Measurements from ENCODE around the gene ANKS1A.

The ANKS1A gene

GRCh38 chr6:35025232-35026188, 136.5 kb downstream of the ANKS1A start:
- no peak for DNase-seq

- no peak for DNase-seq
These were observed 137.6 kb downstream of the ANKS1A start for GRCh38 chr6:35026434-35027222.

GRCh38 chr6:35027807-35028206, 138.8 kb downstream of the ANKS1A start:
- no peak for DNase-seq

- no peak for DNase-seq
These were observed 140.0 kb downstream of the ANKS1A start for GRCh38 chr6:35028781-35029769.

GRCh38 chr6:35030099-35030498, 141.0 kb downstream of the ANKS1A start:
- DNase-seq, result no peak

GRCh38 chr6:35031611-35032529, 142.8 kb downstream of the ANKS1A start:
- DNase-seq, result no peak

- DNase-seq, result no peak
These were observed 144.6 kb downstream of the ANKS1A start for GRCh38 chr6:35033683-35034082.

GRCh38 chr6:35034411-35035191, 145.5 kb downstream of the ANKS1A start:
- DNase-seq, result no peak

- DNase-seq, result no peak
These were observed 146.5 kb downstream of the ANKS1A start for GRCh38 chr6:35035481-35036030.

GRCh38 chr6:35036059-35036827, 147.2 kb downstream of the ANKS1A start:
- no peak for DNase-seq

- no peak for DNase-seq
These were observed 148.0 kb downstream of the ANKS1A start for GRCh38 chr6:35036828-35037663.

GRCh38 chr6:35037664-35038038, 148.6 kb downstream of the ANKS1A start:
- no peak for DNase-seq

GRCh38 chr6:35038076-35038475, 149.0 kb downstream of the ANKS1A start:
- DNase-seq, result no peak

- no peak for DNase-seq
These were observed 151.3 kb downstream of the ANKS1A start for GRCh38 chr6:35040398-35040797.

GRCh38 chr6:35041086-35041861, 152.2 kb downstream of the ANKS1A start:
- DNase-seq, result no peak

GRCh38 chr6:35042031-35042815, 153.2 kb downstream of the ANKS1A start:
- DNase-seq, result no peak

All from NCI-H1930 (cell line).